ENCODE results near the gene KLRC4.
"Not testable (repeated sequence)": the region's sequence is repeated elsewhere in the genome, so short reads cannot be mapped to it uniquely, and the experiment has no call there.

DNA sequence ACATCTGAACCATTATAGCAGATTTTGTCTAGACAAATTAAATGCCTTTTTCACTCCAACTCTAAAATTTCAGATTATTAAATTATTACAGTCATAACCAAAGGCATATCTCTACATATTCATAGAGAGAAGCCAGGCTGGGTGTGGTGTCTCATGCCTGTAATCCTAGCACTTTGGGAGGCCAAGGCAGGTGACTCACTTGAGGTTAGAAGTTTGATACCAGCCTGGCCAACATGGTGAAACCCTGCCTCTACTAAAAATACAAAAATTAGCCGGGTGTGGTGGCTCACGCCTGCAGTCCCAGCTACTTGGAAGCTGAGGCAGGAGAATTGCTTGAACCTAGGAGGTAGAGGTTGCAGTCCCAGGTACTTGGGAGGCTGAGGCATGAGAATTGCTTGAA lies 30.8 kb downstream of the KLRC4 start:
- TF ChIP-seq CHD2 (IDR thresholded peaks at IDR 0.05; ENCODE audit: low read length, partially characterized antibody); NFIC (IDR thresholded peaks at IDR 0.05; ENCODE audit: borderline replicate concordance); POLR2AphosphoS5 (IDR thresholded peaks at IDR 0.05; ENCODE audit: low read depth, low read length); EP300 (IDR thresholded peaks at IDR 0.05; ENCODE audit: borderline replicate concordance in 1 of 2, low read depth in 1 of 2, low read length in 1 of 2); MEF2A (IDR thresholded peaks at IDR 0.05; ENCODE audit: borderline replicate concordance, low read depth); RFX5 (IDR thresholded peaks at IDR 0.05; ENCODE audit: low read length); GABPA (IDR thresholded peaks at IDR 0.05; ENCODE audit: low read depth); YY1 (IDR thresholded peaks at IDR 0.05; ENCODE audit: low read depth); EZH2phosphoT487 (IDR thresholded peaks at IDR 0.05; ENCODE audit: borderline replicate concordance, low read depth); MAX (IDR thresholded peaks at IDR 0.05; ENCODE audit: low read depth); FOXM1 (IDR thresholded peaks at IDR 0.05; ENCODE audit: low read depth): not testable (repeated sequence)
- TF ChIP-seq, protein P1, sequence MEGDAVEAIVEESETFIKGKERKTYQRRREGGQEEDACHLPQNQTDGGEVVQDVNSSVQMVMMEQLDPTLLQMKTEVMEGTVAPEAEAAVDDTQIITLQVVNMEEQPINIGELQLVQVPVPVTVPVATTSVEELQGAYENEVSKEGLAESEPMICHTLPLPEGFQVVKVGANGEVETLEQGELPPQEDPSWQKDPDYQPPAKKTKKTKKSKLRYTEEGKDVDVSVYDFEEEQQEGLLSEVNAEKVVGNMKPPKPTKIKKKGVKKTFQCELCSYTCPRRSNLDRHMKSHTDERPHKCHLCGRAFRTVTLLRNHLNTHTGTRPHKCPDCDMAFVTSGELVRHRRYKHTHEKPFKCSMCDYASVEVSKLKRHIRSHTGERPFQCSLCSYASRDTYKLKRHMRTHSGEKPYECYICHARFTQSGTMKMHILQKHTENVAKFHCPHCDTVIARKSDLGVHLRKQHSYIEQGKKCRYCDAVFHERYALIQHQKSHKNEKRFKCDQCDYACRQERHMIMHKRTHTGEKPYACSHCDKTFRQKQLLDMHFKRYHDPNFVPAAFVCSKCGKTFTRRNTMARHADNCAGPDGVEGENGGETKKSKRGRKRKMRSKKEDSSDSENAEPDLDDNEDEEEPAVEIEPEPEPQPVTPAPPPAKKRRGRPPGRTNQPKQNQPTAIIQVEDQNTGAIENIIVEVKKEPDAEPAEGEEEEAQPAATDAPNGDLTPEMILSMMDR (IDR thresholded peaks at IDR 0.05) = not testable (repeated sequence)
